Fibroblast of peridontal ligament (primary cell): Measurements from ENCODE around the gene HTRA3.

Experiments used
- DNase-seq: peaks from one replicate; pipeline ENCODE4 v3.0.0-alpha.2; 2010; ENCODE audit errors: extremely low read depth

The HTRA3 gene

GRCh38 chr4:8355864-8356565 is 86.5 kb downstream of the HTRA3 start:
- DNase-seq = no peak
